Measurements from ENCODE around the gene KRT35.

The KRT35 gene

GRCh38 chr17:41486809-41487530, 6.0 kb upstream of the KRT35 start:
- no peak for DNase-seq (ENCODE audit: low read depth)

- DNase-seq (ENCODE audit: low read depth), result no peak
These were observed 5.4 kb upstream of the KRT35 start for GRCh38 chr17:41486316-41486715.

DNA sequence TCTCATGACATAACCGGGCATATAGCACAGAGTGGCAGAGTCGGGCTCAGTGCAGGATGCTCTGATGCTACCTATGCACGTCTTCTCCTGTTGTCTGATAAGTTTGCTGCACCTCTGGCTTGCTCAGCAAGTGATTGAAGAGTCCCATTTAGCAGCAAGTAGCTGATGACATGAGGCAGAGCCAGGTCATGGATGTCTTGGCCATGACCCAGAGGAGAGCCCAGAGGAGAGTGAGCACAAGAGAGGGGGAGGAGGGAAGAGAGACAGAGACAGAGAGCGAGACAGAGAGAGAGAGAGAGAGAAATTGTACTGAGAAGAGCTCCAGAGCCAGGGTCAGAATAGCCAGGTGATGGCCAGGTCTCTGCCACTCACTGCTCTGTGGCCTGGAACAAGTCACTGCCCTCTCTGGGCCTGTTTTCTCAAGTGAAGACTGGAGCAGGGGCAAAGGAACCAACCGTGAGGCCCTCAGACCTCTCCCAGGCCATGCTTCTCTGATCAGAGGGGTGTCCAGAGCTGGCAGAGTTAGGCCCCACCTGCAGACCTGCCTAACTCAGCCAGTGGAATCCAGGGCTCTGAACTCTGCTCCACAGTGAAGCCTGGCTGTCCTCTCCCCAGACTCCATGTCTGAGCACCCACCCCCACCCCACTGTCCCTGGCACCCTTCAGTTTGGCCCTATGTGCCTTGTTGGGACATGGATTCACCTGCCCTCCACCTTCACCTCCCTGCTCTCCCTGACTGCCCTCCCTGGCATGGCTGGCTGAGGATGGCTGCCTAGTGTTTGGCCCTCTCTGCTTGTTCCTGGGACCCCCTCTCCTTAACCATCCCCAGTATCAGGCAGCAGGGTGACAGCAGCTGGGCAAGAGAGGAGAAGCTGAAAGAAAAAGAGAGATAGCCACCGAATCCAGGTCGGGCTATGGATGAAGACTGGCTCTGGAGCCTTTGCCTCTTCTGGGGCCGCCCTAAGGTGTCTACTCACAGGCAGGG, 4.3 kb upstream of the KRT35 start:
- no peak for DNase-seq (ENCODE audit: low read depth)

DNA sequence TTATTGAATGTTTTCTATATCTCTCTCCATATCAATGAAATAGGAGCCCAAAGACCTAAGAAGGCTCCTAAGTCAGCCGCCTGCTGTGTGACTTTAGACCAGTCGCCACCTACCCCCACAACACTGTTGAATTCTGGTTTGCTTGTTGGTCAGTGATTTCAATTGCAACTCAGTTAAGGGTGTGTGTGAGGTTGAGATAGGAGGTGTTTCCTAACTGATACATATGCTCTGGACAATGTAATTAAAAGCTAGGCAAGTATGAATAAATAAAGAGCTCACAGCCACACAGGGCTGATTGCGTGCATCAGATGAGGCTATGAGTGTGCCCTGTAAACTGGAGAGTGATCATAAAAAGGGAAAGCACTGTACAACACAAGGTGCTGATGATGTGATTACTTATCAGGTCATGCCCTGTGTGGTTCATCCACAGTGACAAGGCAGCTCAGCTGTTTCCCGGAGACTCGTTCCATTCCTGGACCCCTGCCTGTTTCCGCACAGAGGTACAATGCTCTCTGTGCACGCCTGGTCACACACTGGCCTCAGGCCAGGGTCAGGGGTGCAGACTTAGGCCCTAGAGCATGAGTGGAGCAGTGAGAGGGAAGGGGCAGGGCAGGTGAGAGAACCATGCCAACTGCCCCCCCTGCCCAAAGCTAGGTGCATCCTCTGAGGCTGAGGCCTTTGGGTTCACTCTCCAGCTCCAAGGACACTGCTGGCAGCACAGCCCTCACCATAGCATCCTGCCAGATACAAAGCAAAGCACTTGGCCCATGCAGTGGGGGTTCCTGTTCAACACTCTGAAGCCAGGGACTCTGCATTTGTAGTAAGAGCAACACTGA, 3.3 kb upstream of the KRT35 start:
- DNase-seq (ENCODE audit: low read depth), result no peak

DNA sequence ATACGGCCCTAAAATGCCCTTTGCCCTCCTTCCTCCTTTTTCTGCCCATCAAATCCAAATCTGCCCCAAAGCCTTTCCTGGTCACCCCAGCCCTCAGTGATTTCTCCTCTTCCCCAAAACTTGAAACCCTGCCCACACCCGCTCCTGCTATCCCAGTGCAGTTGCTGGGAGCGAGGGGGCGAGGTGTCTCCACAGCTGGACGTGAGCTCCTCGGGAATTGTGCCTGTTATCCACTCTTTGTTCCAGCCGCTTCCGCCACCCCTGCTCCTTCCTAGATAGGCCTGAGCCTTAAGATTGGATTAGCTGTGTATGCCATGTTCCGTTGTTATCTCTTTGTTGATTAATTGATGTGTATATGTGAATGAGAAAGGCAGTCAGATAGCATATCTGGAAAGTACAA, 2.6 kb upstream of the KRT35 start:
- no peak for DNase-seq (ENCODE audit: low read depth)

DNA sequence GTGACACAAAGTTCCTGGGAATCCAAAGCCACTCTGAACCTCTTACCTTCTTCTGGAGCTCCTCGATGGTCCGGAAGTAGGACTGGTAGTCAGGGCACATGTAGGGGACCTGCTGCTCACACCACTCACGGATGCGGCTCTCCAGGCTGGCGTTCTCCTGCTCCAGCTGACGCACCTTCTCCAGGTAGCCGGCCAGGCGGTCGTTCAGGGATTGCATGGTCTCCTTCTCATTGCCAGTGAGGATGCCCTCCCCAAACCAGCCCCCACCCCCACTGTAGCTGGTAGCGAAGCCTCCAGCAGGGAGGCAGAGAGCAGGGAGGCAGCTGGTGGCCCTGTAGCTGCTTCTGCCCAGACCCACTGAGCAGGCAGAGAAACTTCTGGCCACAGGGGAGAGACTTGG, 370 bp downstream of the KRT35 start:
- DNase-seq (ENCODE audit: low read depth), result no peak

- DNase-seq (ENCODE audit: low read depth), result no peak
These were observed 815 bp downstream of the KRT35 start for GRCh38 chr17:41480136-41480535.

- DNase-seq (ENCODE audit: low read depth), result no peak
These were observed 2.7 kb downstream of the KRT35 start for GRCh38 chr17:41478237-41478636.

DNA sequence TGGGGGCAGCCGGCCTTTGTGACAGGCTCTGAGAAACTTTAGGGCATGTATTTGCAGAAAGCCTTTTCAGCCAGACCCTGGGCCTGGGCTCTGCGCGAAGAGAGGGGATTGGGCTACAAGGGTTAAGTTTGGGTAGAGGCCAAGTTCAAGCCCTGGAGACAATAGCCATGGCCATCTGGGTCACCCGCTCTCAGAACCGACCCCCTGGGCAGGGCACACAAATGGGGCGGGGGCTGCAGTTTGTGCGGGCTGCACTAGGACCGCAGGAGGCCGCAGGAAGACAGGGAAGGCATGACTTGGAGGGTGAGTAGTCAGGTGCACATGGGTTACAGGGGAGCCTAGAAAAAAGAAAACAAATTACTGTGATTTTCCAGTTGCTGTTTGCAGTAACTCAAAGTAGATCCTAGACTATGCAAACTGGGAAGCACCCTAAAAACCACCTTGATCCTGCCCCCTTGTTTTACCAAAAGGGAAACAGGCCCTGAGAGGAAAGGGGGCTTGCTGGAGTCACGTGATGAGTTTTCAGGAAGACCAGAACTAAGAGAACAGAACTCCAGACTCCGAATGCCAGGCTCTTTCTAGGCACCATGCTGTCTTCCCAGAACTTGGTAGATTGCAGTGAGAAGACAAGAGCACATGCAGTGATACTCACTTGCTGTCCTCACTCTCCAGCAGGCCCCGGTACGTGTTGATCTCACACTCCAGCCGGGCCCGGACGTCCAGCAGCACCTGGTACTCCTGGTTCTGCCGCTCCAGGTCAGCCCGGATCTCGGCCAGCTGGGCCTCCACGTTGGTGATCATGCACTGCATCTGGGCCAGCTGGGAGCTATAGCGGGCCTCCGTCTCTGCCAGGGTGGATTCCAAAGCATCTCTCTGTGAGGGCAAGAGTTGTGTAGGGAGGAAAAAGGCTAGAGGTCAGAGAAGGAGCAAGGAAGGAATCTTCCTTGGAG, 3.8 kb downstream of the KRT35 start:
- DNase-seq (ENCODE audit: low read depth), result no peak

GRCh38 chr17:41475421-41475820, 5.5 kb downstream of the KRT35 start:
- DNase-seq (ENCODE audit: low read depth), result no peak

- no peak for DNase-seq (ENCODE audit: low read depth)
These were observed 6.1 kb downstream of the KRT35 start for GRCh38 chr17:41474863-41475262.

DNA sequence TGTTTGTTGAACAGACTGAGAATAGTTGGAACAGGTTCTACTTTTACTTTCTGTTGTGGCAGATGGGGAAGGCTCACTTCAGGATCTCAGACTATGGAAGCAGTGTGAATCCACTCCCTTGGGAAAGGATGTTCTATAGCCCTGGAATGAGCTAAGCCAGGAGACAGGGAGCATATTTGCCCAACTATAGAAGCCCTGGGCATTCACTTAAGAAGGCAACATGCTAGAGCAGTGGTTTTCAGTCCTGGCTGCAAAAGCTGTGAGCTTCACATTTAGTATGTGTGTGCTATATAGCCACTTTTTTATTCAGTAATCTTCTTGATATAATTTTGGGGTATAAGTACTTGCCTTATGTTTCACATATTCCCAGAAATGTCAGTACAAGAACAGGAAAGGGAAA, 12.6 kb downstream of the KRT35 start:
- no peak for DNase-seq (ENCODE audit: low read depth)

GRCh38 chr17:41467561-41467960, 13.4 kb downstream of the KRT35 start:
- DNase-seq (ENCODE audit: low read depth), result no peak

GRCh38 chr17:41466988-41467387, 14.0 kb downstream of the KRT35 start, which contains the start of gene KRT32:
Gene KRT32, minus strand, starts transcription at chr17:41467386. Its CDS starts 61 bp downstream, at chr17:41467325.
- DNase-seq (ENCODE audit: low read depth), result no peak

GRCh38 chr17:41464682-41465081, 16.3 kb downstream of the KRT35 start:
- DNase-seq (ENCODE audit: low read depth), result peak; percentile 68

- no peak for DNase-seq (ENCODE audit: low read depth)
These were observed 16.8 kb downstream of the KRT35 start for GRCh38 chr17:41464173-41464572.

GRCh38 chr17:41463746-41464145, 17.2 kb downstream of the KRT35 start:
- DNase-seq (ENCODE audit: low read depth), result no peak

- no peak for DNase-seq (ENCODE audit: low read depth)
These were observed 18.2 kb downstream of the KRT35 start for GRCh38 chr17:41462705-41463104.

- DNase-seq (ENCODE audit: low read depth), result no peak
These were observed 23.3 kb downstream of the KRT35 start for GRCh38 chr17:41457676-41458075.

DNA sequence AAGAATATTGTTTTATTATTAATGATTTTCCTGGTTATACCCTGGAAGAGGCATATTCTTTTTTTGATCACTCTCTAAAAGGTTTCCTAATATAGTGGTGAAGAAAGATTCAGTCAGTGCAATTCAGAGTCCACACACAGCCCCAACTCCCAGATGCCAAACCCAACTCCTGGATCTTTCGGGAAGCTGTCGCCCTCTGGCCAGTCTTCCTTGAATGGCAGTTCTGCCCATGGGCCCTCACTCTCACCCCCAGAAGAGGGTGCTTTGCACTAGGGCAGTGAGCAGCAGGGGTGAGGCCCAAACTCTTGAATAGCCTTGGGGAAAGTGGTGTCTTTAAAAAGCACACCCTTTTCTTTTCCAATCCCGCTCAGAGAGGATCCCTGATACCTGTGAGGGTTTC, 24.7 kb downstream of the KRT35 start:
- no peak for DNase-seq (ENCODE audit: low read depth)

- no peak for DNase-seq (ENCODE audit: low read depth)
These were observed 25.7 kb downstream of the KRT35 start for GRCh38 chr17:41455236-41455635.
